HG03103 (cell line): ENCODE data around the gene PRMT6.
"Not testable (repeated sequence)": the region's sequence is repeated elsewhere in the genome, so short reads cannot be mapped to it uniquely, and the experiment has no call there.

ENCODE experiments used
- ATAC-seq: cut with Tn5 transposase; IDR thresholded peaks from one replicate; pipeline ENCODE4 v1.9.1; 2021; ENCODE audit warnings: low read depth; ENCODE audit not compliant: unreplicated experiment

PRMT6 gene

DNA sequence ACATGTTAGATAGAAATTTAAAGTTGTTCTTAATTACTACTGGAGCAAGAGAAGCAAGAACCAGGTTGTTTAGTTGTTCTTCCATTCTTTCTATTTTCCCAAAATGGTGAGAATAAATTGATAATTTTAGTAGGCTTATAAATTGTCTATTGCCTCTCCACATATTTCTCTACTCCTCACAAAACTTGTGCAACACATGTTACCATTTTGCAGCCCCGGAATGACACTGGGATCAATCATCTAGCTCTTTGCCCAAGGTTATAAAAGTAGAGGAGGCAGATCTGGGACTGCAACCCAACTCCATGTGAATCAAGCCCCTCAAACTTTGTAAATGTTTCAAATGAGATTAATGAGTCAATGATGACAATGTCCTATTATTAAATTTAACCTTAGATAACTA, 34.9 kb downstream of the PRMT6 start:
- ATAC-seq: no peak

DNA sequence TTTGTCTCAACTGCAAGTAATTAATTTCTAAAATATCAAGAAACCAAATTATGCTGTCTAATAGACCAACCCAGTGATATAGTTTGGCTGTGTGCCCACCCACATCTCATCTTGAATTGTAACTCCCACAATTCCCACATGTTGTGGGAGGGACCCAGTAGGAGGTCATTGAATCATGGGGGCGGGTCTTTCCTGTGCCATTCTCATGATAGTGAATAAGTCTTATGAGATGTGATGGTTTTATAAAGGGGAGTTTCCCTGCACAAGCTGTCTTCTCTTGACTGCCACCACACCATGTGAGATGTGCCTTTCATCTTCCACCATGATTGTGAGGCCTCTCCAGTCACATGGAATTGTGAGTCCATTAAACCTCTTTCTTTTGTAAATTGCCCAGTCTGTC, 36.9 kb downstream of the PRMT6 start:
- not testable (repeated sequence) for ATAC-seq

DNA sequence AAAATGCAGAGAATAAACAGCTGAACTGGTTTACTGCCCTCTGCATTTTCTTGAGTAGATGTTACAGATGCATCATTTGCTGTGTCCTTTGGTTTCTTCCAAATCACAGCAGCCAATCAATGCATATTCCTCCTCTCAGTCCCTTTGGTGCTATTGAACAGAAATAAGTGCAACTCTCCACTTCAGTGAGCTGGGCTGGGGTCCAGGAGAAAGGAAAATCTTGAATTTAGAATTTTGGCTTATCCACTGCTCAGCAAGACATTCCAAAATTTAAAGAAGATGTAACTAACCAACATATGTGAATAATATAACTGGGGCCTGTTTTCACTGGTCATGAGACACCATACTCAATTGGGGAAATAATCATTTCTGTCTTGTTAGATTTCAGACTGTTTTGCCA, 39.2 kb downstream of the PRMT6 start:
- ATAC-seq: no peak

DNA sequence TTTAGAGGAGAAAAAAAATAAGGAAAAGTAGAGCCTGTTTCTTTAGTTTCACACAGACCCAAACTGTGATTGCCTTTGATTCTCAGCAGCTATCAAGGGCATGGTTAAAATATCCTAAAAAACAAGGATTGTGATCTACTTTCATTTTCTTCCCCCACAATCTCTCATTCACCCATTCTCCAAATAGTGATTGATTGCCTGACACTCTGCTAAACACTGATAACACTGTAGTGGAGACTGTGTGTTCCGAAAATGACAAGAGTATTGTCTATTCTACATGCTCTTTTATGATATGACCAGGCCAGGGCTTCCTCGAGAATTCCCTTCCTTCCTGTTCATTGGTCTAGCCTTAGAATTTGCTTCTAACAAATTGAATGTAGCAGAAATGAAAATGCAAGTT, 40.2 kb downstream of the PRMT6 start:
- no peak for ATAC-seq

DNA sequence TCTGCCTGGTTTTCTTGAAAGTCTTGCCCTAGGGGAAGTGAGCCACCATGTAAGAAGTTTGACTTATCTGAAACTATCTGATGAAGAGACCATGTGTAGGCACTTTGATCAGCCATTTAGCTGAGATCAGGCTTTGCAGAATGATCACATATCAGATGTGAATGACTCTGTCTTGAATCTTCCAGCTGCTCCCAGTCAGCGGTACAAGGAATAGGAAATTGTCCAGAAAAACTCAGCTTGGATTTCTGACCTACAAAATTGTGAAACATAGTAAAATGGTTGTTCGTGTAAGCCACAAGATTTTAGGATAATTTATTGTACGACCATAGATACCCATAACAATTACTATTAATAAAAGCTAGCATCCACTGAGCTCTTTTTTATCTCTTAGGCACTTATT, 42.5 kb downstream of the PRMT6 start:
- no peak for ATAC-seq

DNA sequence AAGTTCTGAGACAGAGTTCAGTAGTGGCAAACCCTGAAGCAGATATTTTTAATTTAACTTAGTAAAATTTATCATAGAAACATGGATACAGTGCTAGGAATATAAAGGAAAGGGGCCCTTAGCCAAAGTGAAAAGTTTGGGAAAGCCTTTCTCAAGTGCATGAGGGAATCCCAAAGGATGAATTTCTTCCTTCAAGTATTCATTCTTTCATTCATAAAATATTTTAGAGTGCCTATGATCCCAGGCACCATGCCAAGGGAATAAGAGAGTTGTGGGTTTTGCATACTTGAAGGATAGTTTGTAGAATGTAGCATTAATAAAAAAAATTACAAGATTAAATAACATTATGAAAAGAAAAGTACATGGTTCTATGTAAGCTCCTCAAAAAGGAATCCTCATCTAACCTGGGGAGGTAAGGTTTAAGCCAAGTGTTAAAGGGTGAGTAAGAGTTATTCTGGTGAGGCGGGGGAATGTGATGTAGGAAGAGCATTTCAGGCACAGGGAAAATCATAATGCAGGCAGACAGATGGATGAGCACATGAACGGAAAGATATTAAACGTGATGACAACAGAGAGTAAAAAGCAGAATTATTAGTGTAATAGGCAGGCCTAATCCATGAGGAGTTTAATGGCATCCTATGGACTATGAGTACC, 44.0 kb downstream of the PRMT6 start:
- no peak for ATAC-seq

DNA sequence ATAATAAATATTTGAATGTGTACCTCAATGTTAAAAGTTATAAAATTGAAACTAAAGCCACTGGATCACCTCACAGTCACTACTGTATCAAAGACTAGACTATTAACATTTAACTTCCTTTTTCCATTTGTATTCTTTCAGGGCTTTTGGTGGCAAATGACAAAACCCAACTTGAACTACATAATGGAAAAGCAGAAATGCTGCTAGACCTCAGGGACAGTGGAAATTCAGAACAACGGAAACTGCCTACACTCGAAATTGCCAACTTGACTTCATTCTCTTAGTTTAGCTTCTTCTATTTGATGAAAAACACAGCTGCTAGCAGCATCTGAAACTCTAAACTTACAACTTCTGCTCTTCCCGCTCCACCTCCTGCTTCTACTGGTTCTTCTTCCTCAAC, 49.4 kb downstream of the PRMT6 start:
- no peak for ATAC-seq
